K562 (cell line): ENCODE data around the gene ARHGAP26. TPM values are rescaled to one million over a fixed set of nuclear protein-coding genes. Genes with fewer than 3 reads are reported as not detected.

Source experiments
- ATAC-seq: fragments of 200-7000 bp; cut with Tn5 transposase; 3 replicates; pipeline ENCODE4 v1.9.1; 2020; ENCODE audit warnings: moderate library complexity
- BruUV-seq: library from RNA; stranded (reverse); fragments of 400-500 nt; replicated peaks from 2 replicates; lab custom pipeline; 2021; lab: Mats Ljungman, UMichigan
- CTCF ChIA-PET: fragments of 300-600 bp; formaldehyde crosslinking; extraction: SDS; loops from one replicate; lab custom pipeline; 2021; ENCODE audit warnings: low intra/inter-chr PET ratio; lab: Yijun Ruan, JAX
- POLR2A ChIA-PET: fragments of 300-600, 350-650 bp; sonication (Branson Sonifier 250); formaldehyde crosslinking; extraction: SDS; loops from one replicate; lab custom pipeline; 2021; ENCODE audit warnings: antibody characterized with exemption, inconsistent platforms; lab: Yijun Ruan, JAX
- DNase-seq, 4 experiments: peaks; one replicate each; pipeline versions ENCODE4 v3.0.0 to v3.0.0-alpha.2; 2011 to 2018; ENCODE audit warnings: low spot score in 3 of 4, mixed read lengths in 3 of 4; ENCODE audit errors: extremely low read depth in 1 of 4
- FAIRE-seq: peaks from 2 replicates; lab custom pipeline; 2011; peaks lifted over from hg19 to GRCh38; lab: Jason Lieb, UNC
- H2AFZ ChIP-seq: 2 replicates; pipeline ENCODE4 v1.6.0; 2011; ENCODE audit warnings: low read depth, low read length, control low read depth, inconsistent platforms
- H3K27ac ChIP-seq: fragments of 200-600 bp; 3 replicates; pipeline ENCODE4 v1.8.0; 2011; ENCODE audit warnings: low read depth, mild to moderate bottlenecking, control low read depth, inconsistent platforms, low read length, moderate library complexity, mixed read lengths; ENCODE audit errors: extremely low read depth
- H3K27me3 ChIP-seq, 2 experiments: fragments of 300-600 bp in 1 of 2; 2 replicates in 1 of 2; 3 replicates in 1 of 2; pipeline versions ENCODE4 v1.6.0 to v1.8.0; 2011; ENCODE audit warnings: inconsistent platforms in 2 of 2, low read length in 2 of 2, mild to moderate bottlenecking in 1 of 2, mixed read lengths in 1 of 2, moderate library complexity in 1 of 2; ENCODE audit not compliant: control insufficient read depth in 2 of 2, insufficient read depth in 2 of 2
- H3K36me3 ChIP-seq: fragments of 300-600 bp; 3 replicates; pipeline ENCODE4 v1.8.0; 2011; ENCODE audit warnings: mild to moderate bottlenecking, low read length, inconsistent platforms; ENCODE audit not compliant: control insufficient read depth, insufficient read depth
- H3K4me1 ChIP-seq, 2 experiments: fragments of 200-600 bp in 1 of 2; replicated peaks in 1 of 2; 2 replicates in 1 of 2; 3 replicates in 1 of 2; pipeline versions ENCODE4 v1.5.1 to v1.8.0; 2011; ENCODE audit warnings: inconsistent platforms in 2 of 2, low read length in 2 of 2, mild to moderate bottlenecking in 1 of 2, mixed read lengths in 1 of 2, moderate library complexity in 1 of 2; ENCODE audit not compliant: control insufficient read depth in 2 of 2, insufficient read depth in 2 of 2
- H3K4me2 ChIP-seq: 2 replicates; pipeline ENCODE4 v1.6.1; 2011; ENCODE audit warnings: low read length, control low read depth, inconsistent platforms, mixed read lengths; ENCODE audit not compliant: insufficient read depth
- H3K4me3 ChIP-seq: fragments of 200-600 bp; sonication (generic), shearing (Covaris generic); 2 replicates; pipeline ENCODE4 v1.5.1; 2016; ENCODE audit warnings: control low read depth, inconsistent platforms
- H3K79me2 ChIP-seq: fragments of 200-600 bp; 3 replicates; pipeline ENCODE4 v1.8.0; 2011; ENCODE audit warnings: low read length, inconsistent platforms; ENCODE audit not compliant: control insufficient read depth, insufficient read depth
- H3K9ac ChIP-seq, 2 experiments: 2 replicates each; pipeline versions ENCODE4 v1.6.0 to v1.6.1; 2011; ENCODE audit warnings: low read depth in 2 of 2, low read length in 2 of 2, control low read depth in 1 of 2, inconsistent platforms in 1 of 2, mild to moderate bottlenecking in 1 of 2, mixed read lengths in 1 of 2; ENCODE audit not compliant: insufficient read depth in 1 of 2
- H3K9me1 ChIP-seq: one replicate; pipeline ENCODE4 v1.6.0; 2011; ENCODE audit warnings: inconsistent platforms, mild to moderate bottlenecking, low read length, moderate library complexity; ENCODE audit not compliant: control insufficient read depth, insufficient read depth
- H3K9me3 ChIP-seq: replicated peaks from 2 replicates; pipeline ENCODE4 v1.5.1; 2011; ENCODE audit warnings: low read depth, low read length, inconsistent platforms; ENCODE audit not compliant: control insufficient read depth, insufficient read depth
- H4K20me1 ChIP-seq: replicated peaks from 2 replicates; pipeline ENCODE4 v1.6.1; 2011; ENCODE audit warnings: low read length, inconsistent platforms, mixed read lengths; ENCODE audit not compliant: control insufficient read depth, insufficient read depth
- GABPA ChIP-seq: fragments of 200-800 bp; sonication (Bioruptor generic); conservative IDR thresholded peaks from 2 replicates; pipeline ENCODE4 v1.6.1; 2016; ENCODE audit warnings: low read depth, missing genetic modification characterization, missing compliant biosample characterization
- GATAD2B ChIP-seq: fragments of 450-650 bp; IDR thresholded peaks from 2 replicates; pipeline ENCODE4 v1.6.1; 2017; ENCODE audit warnings: mild to moderate bottlenecking, borderline replicate concordance
- NFE2 ChIP-seq: IDR thresholded peaks from 2 replicates; pipeline ENCODE4 v1.6.1; 2014; ENCODE audit warnings: antibody characterized with exemption, low read depth
- NR1H2 ChIP-seq: sonication (generic); formaldehyde crosslinking; IDR thresholded peaks from 2 replicates; pipeline ENCODE4 v1.4.0; 2020; ENCODE audit warnings: mild to moderate bottlenecking, missing genetic modification reagents
- RBM15 ChIP-seq: fragments of 200-400 bp; formaldehyde crosslinking; IDR thresholded peaks from 2 replicates; pipeline ENCODE4 v1.6.1; 2018; ENCODE audit warnings: mild to moderate bottlenecking, low read length, moderate library complexity; ENCODE audit not compliant: insufficient read depth
- RBM34 ChIP-seq: fragments of 200-400 bp; formaldehyde crosslinking; IDR thresholded peaks from 2 replicates; pipeline ENCODE4 v1.6.1; 2018; ENCODE audit warnings: low read length, borderline replicate concordance; ENCODE audit not compliant: insufficient read depth
- TBP ChIP-seq: optimal IDR thresholded peaks from 2 replicates; pipeline ENCODE3; 2011; ENCODE audit warnings: low read depth, low read length, improper control_type of control experiment
- ZNF217 ChIP-seq: sonication (generic); formaldehyde crosslinking; IDR thresholded peaks from 2 replicates; pipeline ENCODE4 v1.8.0; 2022; ENCODE audit warnings: mild to moderate bottlenecking, missing genetic modification reagents
- ZNF507 ChIP-seq: conservative IDR thresholded peaks from 2 replicates; pipeline ENCODE4 v1.6.1; 2017; ENCODE audit warnings: missing genetic modification characterization, missing compliant biosample characterization
- ZNF584 ChIP-seq: fragments of 200-800 bp; sonication (Bioruptor generic); IDR thresholded peaks from 2 replicates; pipeline ENCODE4 v1.6.1; 2016; ENCODE audit warnings: low read depth, mild to moderate bottlenecking, missing genetic modification characterization, missing compliant biosample characterization
- ZNF668 ChIP-seq: fragments of 250-450 bp; sonication (Bioruptor Pico); IDR thresholded peaks from 2 replicates; pipeline ENCODE4 v1.8.0; 2022; ENCODE audit warnings: mild to moderate bottlenecking, inconsistent platforms
- WGBS: fragments of 100-300 bp; shearing (Covaris generic); methylation state at CpG from one replicate; pipeline ENCODE4 v1.1.6; 2016; ENCODE audit warnings: low coverage, mixed read lengths; ENCODE audit not compliant: insufficient coverage; ENCODE audit errors: missing lambda C conversion rate; 5-methylcytosine and 5-hydroxymethylcytosine counted together
- in situ Hi-C: fragments of 300-500 bp; cut with MboI; formaldehyde crosslinking; loops from 4 replicates; pipeline ENCODE4 v1.15.0; 2018; ENCODE audit warnings: inconsistent platforms, mixed read lengths
- intact Hi-C: fragments of 100-400 bp; cut with micrococcal nuclease; formaldehyde crosslinking; loops from 2 replicates; pipeline ENCODE4 v1.14.2; 2022
- polyA plus RNA-seq, 8 experiments: library from polyadenylated mRNA; depleted of rRNA in 4 of 8; stranded (reverse) in 5 of 8; unstranded in 3 of 8; fragments of >200 nt; fragmentation: Nextera tagmentation in 2 of 8; fragmentation: Illumina TruSeq in 1 of 8; extraction: Ambion mirVana in 2 of 8; extraction: Trizol in 1 of 8; gene quantifications; 2 replicates each; pipeline versions ENCODE4 v1.2.1 to v1.2.3, GENCODE V29; 2011 to 2014; ENCODE audit warnings: inconsistent platforms in 1 of 8, missing spikeins in 1 of 8
- total RNA-seq, 7 experiments: library from RNA; depleted of rRNA in 6 of 7; stranded (reverse); fragments of >200 nt in 6 of 7; fragmentation: Illumina TruSeq in 2 of 7; extraction: Trizol in 2 of 7; gene quantifications; 2 replicates each; pipeline versions ENCODE4 v1.2.1 to v1.2.3, GENCODE V29; 2011 to 2021; ENCODE audit warnings: low replicate concordance in 1 of 7
- TF ChIP-seq, protein P1 (sequence below): conservative IDR thresholded peaks from 2 replicates; pipeline ENCODE4 v1.6.1; 2011; ENCODE audit warnings: low read depth, mild to moderate bottlenecking, low read length; ENCODE audit not compliant: control insufficient read depth
- TF ChIP-seq, protein P2 (sequence below): IDR thresholded peaks from 3 replicates; pipeline ENCODE4 v1.6.1; 2011; ENCODE audit warnings: borderline replicate concordance, mild to moderate bottlenecking; ENCODE audit not compliant: insufficient read length, insufficient read depth
- TF ChIP-seq, protein P3 (sequence below): fragments of 450-650 bp; IDR thresholded peaks from 2 replicates; pipeline ENCODE4 v1.6.1; 2017; ENCODE audit warnings: antibody characterized with exemption
- TF ChIP-seq, protein P4 (sequence below), 2 experiments: IDR thresholded peaks; 2 replicates each; pipeline ENCODE4 v1.6.1; 2012; ENCODE audit warnings: improper control_type of control experiment in 2 of 2, low read depth in 2 of 2, low read length in 2 of 2, borderline replicate concordance in 1 of 2

The ARHGAP26 gene
- total and polyA plus RNA-seq, 9 of the 15 experiments (the other 6 are each of a cell fraction or from before 2014, with no cell fraction given) = 0.13 to 1.1 (median 0.55) TPM

DNA sequence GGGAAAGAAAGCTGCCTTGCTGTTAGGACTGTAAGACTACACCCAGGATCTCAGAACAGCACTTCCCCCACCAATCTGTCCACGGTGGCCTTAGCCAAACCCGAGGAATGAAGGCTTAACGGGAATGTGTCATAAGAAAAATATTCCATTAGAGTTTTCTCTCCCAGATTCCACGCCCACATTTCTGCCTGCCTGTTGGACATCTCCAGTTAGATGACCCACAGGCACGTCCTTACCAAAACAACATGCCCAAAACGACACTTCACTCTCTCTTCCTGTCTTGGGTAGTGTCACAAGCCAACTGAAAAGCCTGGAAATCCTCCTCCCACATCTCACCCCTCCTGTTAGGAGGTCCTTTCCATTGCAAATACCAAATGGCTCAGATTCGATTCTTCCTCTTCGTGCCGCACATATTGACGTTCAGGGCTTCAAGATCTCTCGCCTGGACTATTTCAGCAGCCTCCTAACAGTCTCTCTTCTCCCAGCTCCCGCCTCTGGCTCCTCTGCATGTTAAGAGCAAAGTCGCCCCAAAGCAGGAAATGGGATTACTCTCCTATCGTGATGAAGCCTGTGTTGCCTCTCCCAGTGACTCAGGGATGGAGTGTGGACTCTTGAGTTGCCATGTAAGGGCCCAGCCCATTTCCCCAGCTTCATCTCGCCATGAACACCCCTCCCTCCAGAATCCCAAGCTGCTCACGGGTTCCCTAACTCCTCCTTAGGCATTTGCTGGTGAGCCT lies 474.0 kb downstream of the ARHGAP26 start:
- no peak for DNase-seq
- ChIA-PET CTCF (no interaction called here), POLR2A (no interaction called here)
- Histone ChIP-seq H3K9me3 (peaks cover 7% of the 10 kb centered on the region), H3K4me2 (peak overlapping the region; percentile 26), H3K9ac (no peak overlapping the region), H3K9me1 (no peaks in the 10 kb centered on the region), H3K27ac (peak overlapping the region; percentile 34; the same call in 2 of the 3 replicates), H3K27me3 (no peaks in the 10 kb centered on the region), H3K79me2 (no peaks in the 10 kb centered on the region), H3K4me1 (peaks cover 21 to 44% of the 10 kb centered on the region in 2 experiments), H2AFZ (peak overlapping the region; percentile 79), H3K4me3 (no peak overlapping the region), H4K20me1 (no peaks in the 10 kb centered on the region), H3K36me3 (no peaks in the 10 kb centered on the region)
- 53% methylated on average over 16 of the region's 16 CpGs for whole genome bisulfite sequencing
- in situ Hi-C loops = no loop called here
- peak; percentile 69 for FAIRE-seq
- intact Hi-C loops = no loop called here
- no TSS peak for BruUV-seq
- ATAC-seq = no peak
- no peak for TF ChIP-seq TBP
- TF ChIP-seq ZNF507 (tag) = no peak
- no peak for TF ChIP-seq RBM15
- TF ChIP-seq, protein P1, sequence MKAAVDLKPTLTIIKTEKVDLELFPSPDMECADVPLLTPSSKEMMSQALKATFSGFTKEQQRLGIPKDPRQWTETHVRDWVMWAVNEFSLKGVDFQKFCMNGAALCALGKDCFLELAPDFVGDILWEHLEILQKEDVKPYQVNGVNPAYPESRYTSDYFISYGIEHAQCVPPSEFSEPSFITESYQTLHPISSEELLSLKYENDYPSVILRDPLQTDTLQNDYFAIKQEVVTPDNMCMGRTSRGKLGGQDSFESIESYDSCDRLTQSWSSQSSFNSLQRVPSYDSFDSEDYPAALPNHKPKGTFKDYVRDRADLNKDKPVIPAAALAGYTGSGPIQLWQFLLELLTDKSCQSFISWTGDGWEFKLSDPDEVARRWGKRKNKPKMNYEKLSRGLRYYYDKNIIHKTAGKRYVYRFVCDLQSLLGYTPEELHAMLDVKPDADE = no peak
- no peak for TF ChIP-seq ZNF668 (CRISPR knock-in tag)
- 0 out of 2 replicates have a peak, but pooled peaks have one; percentile 81 for TF ChIP-seq ZNF584
- no peak for TF ChIP-seq RBM34
- no peak for TF ChIP-seq ZNF217 (CRISPR knock-in tag)
- 0 out of 2 replicates have a peak, but pooled peaks have one; percentile 17 for TF ChIP-seq GABPA
- TF ChIP-seq, protein P2, sequence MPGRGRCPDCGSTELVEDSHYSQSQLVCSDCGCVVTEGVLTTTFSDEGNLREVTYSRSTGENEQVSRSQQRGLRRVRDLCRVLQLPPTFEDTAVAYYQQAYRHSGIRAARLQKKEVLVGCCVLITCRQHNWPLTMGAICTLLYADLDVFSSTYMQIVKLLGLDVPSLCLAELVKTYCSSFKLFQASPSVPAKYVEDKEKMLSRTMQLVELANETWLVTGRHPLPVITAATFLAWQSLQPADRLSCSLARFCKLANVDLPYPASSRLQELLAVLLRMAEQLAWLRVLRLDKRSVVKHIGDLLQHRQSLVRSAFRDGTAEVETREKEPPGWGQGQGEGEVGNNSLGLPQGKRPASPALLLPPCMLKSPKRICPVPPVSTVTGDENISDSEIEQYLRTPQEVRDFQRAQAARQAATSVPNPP = no peak
- peak; percentile 30; the same call in 1 of the 2 replicates for TF ChIP-seq NFE2
- no peak for TF ChIP-seq GATAD2B
- no peak for TF ChIP-seq NR1H2
- TF ChIP-seq, protein P3, sequence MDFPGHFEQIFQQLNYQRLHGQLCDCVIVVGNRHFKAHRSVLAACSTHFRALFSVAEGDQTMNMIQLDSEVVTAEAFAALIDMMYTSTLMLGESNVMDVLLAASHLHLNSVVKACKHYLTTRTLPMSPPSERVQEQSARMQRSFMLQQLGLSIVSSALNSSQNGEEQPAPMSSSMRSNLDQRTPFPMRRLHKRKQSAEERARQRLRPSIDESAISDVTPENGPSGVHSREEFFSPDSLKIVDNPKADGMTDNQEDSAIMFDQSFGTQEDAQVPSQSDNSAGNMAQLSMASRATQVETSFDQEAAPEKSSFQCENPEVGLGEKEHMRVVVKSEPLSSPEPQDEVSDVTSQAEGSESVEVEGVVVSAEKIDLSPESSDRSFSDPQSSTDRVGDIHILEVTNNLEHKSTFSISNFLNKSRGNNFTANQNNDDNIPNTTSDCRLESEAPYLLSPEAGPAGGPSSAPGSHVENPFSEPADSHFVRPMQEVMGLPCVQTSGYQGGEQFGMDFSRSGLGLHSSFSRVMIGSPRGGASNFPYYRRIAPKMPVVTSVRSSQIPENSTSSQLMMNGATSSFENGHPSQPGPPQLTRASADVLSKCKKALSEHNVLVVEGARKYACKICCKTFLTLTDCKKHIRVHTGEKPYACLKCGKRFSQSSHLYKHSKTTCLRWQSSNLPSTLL = no peak
- TF ChIP-seq, protein P4, sequence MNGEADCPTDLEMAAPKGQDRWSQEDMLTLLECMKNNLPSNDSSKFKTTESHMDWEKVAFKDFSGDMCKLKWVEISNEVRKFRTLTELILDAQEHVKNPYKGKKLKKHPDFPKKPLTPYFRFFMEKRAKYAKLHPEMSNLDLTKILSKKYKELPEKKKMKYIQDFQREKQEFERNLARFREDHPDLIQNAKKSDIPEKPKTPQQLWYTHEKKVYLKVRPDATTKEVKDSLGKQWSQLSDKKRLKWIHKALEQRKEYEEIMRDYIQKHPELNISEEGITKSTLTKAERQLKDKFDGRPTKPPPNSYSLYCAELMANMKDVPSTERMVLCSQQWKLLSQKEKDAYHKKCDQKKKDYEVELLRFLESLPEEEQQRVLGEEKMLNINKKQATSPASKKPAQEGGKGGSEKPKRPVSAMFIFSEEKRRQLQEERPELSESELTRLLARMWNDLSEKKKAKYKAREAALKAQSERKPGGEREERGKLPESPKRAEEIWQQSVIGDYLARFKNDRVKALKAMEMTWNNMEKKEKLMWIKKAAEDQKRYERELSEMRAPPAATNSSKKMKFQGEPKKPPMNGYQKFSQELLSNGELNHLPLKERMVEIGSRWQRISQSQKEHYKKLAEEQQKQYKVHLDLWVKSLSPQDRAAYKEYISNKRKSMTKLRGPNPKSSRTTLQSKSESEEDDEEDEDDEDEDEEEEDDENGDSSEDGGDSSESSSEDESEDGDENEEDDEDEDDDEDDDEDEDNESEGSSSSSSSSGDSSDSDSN (IDR thresholded peaks at IDR 0.05; ENCODE audit: borderline replicate concordance in 1 of 2, low read depth in 2 of 2, low read length in 2 of 2) = no peak
